Measurements from ENCODE around the gene SMIM35. TPM values are rescaled to one million over a fixed set of nuclear protein-coding genes. Genes with fewer than 3 reads are reported as not detected.

SMIM35 gene
- polyA plus RNA-seq, 1 of the 3 experiments (the other 2 are of a cell fraction), result not detected

DNA sequence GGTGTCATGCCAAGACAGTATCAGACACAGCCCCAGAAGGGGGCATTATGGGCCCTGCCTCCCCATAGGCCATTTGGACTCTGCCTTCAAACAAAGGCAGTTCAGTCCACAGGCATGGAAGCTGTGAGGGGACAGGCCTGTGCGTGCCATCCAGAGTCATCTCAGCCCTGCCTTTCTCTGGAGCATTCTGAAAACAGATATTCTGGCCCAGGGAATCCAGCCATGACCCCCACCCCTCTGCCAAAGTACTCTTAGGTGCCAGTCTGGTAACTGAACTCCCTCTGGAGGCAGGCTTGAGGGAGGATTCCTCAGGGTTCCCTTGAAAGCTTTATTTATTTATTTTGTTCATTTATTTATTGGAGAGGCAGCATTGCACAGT, 85.9 kb downstream of the SMIM35 start:
- H3K27me3 ChIP-seq (ENCODE audit: insufficient read depth), result no peaks in the 10 kb centered on the region
- ChIA-PET POLR2A (no interaction called here), CTCF (interaction anchor here (1.1 to 1.6 kb wide), 3 partner anchors 52 to 54 kb away, joined by 3 to 8 read pairs (median 4); no protein-coding TSS in a partner anchor)
- H3K4me1 ChIP-seq (ENCODE audit: control insufficient read depth in 1 of 2, insufficient read depth in 2 of 2, low read depth in 1 of 2, low read length in 1 of 2), result no peaks in the 10 kb centered on the region
- no peak overlapping the region for H3K9ac ChIP-seq
- no peaks in the 10 kb centered on the region for H4K20me1 ChIP-seq (ENCODE audit: insufficient read depth)
- H3K4me3 ChIP-seq (ENCODE audit: low read depth in 2 of 2, low read length in 1 of 2), result no peak overlapping the region
- WGBS (ENCODE audit: low lambda C conversion rate), result no CpG with 5 or more reads among the region's 1 CpG
- H3K4me2 ChIP-seq, result no peak overlapping the region
- H3F3A ChIP-seq (replicated peaks; ENCODE audit: insufficient read depth), result no peaks in the 10 kb centered on the region
- H3K27ac ChIP-seq (ENCODE audit: low read depth in 2 of 2, low read length in 1 of 2), result no peak overlapping the region
- H3K9me3 ChIP-seq, result no peaks in the 10 kb centered on the region
- no peaks in the 10 kb centered on the region for H3K9me2 ChIP-seq
- TF ChIP-seq MXI1 (IDR thresholded peaks at IDR 0.05; ENCODE audit: low read depth, low read length) (no peak), RCOR1 (IDR thresholded peaks at IDR 0.05; ENCODE audit: low read length) (no peak), GABPA (IDR thresholded peaks at IDR 0.05; ENCODE audit: low read depth) (no peak), POLR2AphosphoS5 (IDR thresholded peaks at IDR 0.05; ENCODE audit: low read depth, low read length) (no peak), SIN3A (IDR thresholded peaks at IDR 0.05; ENCODE audit: borderline replicate concordance, low read depth, low read length) (no peak), FOXJ3 (CRISPR knock-in tag; IDR thresholded peaks at IDR 0.05) (no peak), GATA2 (CRISPR knock-in tag; IDR thresholded peaks at IDR 0.05) (no peak), TEAD4 (IDR thresholded peaks at IDR 0.05; ENCODE audit: borderline replicate concordance, insufficient read depth) (no peak), RFX5 (IDR thresholded peaks at IDR 0.05; ENCODE audit: low read length) (no peak), SMC3 (IDR thresholded peaks at IDR 0.05; ENCODE audit: low read depth, low read length) (no peak)
- TF ChIP-seq, protein P1, sequence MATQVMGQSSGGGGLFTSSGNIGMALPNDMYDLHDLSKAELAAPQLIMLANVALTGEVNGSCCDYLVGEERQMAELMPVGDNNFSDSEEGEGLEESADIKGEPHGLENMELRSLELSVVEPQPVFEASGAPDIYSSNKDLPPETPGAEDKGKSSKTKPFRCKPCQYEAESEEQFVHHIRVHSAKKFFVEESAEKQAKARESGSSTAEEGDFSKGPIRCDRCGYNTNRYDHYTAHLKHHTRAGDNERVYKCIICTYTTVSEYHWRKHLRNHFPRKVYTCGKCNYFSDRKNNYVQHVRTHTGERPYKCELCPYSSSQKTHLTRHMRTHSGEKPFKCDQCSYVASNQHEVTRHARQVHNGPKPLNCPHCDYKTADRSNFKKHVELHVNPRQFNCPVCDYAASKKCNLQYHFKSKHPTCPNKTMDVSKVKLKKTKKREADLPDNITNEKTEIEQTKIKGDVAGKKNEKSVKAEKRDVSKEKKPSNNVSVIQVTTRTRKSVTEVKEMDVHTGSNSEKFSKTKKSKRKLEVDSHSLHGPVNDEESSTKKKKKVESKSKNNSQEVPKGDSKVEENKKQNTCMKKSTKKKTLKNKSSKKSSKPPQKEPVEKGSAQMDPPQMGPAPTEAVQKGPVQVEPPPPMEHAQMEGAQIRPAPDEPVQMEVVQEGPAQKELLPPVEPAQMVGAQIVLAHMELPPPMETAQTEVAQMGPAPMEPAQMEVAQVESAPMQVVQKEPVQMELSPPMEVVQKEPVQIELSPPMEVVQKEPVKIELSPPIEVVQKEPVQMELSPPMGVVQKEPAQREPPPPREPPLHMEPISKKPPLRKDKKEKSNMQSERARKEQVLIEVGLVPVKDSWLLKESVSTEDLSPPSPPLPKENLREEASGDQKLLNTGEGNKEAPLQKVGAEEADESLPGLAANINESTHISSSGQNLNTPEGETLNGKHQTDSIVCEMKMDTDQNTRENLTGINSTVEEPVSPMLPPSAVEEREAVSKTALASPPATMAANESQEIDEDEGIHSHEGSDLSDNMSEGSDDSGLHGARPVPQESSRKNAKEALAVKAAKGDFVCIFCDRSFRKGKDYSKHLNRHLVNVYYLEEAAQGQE (IDR thresholded peaks at IDR 0.05; ENCODE audit: low read depth, low read length), result no peak
- no peaks in the 10 kb centered on the region for H3K36me3 ChIP-seq (replicated peaks in 1 of 2; ENCODE audit: control insufficient read depth in 1 of 2, insufficient read depth in 2 of 2, low read length in 1 of 2)
- no peak for DNase-seq
- H3K79me2 ChIP-seq (ENCODE audit: insufficient read depth), result no peaks in the 10 kb centered on the region
- no peak overlapping the region for H2AFZ ChIP-seq (ENCODE audit: low read depth)

DNA sequence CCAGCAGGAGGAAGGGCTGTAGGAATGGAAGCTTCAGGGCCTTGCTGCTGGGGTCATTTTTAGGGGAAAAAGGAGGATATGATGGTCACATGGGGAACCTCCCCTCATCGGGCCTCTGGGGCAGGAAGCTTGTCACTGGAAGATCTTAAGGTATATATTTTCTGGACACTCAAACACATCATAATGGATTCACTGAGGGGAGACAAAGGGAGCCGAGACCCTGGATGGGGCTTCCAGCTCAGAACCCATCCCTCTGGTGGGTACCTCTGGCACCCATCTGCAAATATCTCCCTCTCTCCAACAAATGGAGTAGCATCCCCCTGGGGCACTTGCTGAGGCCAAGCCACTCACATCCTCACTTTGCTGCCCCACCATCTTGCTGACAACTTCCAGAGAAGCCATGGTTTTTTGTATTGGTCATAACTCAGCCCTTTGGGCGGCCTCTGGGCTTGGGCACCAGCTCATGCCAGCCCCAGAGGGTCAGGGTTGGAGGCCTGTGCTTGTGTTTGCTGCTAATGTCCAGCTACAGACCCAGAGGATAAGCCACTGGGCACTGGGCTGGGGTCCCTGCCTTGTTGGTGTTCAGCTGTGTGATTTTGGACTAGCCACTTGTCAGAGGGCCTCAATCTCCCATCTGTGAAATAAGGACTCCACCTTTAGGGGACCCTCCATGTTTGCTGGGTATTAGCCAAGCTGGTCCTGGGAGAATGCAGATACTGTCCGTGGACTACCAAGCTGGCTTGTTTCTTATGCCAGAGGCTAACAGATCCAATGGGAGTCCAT, 86.5 kb downstream of the SMIM35 start:
- Histone ChIP-seq H3K9ac (no peak overlapping the region), H3F3A (replicated peaks; ENCODE audit: insufficient read depth) (no peaks in the 10 kb centered on the region), H4K20me1 (ENCODE audit: insufficient read depth) (no peaks in the 10 kb centered on the region), H3K36me3 (replicated peaks in 1 of 2; ENCODE audit: control insufficient read depth in 1 of 2, insufficient read depth in 2 of 2, low read length in 1 of 2) (no peaks in the 10 kb centered on the region), H3K4me1 (ENCODE audit: control insufficient read depth in 1 of 2, insufficient read depth in 2 of 2, low read depth in 1 of 2, low read length in 1 of 2) (no peaks in the 10 kb centered on the region), H3K27me3 (ENCODE audit: insufficient read depth) (no peaks in the 10 kb centered on the region), H3K4me2 (no peak overlapping the region), H3K9me2 (no peaks in the 10 kb centered on the region), H3K9me3 (no peaks in the 10 kb centered on the region), H3K4me3 (ENCODE audit: low read depth in 2 of 2, low read length in 1 of 2) (no peak overlapping the region), H3K79me2 (ENCODE audit: insufficient read depth) (no peaks in the 10 kb centered on the region), H3K27ac (ENCODE audit: low read depth in 2 of 2, low read length in 1 of 2) (no peak overlapping the region), H2AFZ (ENCODE audit: low read depth) (no peak overlapping the region)
- WGBS (ENCODE audit: low lambda C conversion rate), result 30% methylated on average over 4 of the region's 4 CpGs
- ChIA-PET CTCF (interaction anchor here (1.0 to 1.6 kb wide), 2 partner anchors 53 to 54 kb away, joined by 3 to 4 read pairs; no protein-coding TSS in a partner anchor), POLR2A (no interaction called here)
- no peak for DNase-seq
- TF ChIP-seq, protein P2, sequence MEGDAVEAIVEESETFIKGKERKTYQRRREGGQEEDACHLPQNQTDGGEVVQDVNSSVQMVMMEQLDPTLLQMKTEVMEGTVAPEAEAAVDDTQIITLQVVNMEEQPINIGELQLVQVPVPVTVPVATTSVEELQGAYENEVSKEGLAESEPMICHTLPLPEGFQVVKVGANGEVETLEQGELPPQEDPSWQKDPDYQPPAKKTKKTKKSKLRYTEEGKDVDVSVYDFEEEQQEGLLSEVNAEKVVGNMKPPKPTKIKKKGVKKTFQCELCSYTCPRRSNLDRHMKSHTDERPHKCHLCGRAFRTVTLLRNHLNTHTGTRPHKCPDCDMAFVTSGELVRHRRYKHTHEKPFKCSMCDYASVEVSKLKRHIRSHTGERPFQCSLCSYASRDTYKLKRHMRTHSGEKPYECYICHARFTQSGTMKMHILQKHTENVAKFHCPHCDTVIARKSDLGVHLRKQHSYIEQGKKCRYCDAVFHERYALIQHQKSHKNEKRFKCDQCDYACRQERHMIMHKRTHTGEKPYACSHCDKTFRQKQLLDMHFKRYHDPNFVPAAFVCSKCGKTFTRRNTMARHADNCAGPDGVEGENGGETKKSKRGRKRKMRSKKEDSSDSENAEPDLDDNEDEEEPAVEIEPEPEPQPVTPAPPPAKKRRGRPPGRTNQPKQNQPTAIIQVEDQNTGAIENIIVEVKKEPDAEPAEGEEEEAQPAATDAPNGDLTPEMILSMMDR (IDR thresholded peaks at IDR 0.05), result no peak
- TF ChIP-seq, protein P3, sequence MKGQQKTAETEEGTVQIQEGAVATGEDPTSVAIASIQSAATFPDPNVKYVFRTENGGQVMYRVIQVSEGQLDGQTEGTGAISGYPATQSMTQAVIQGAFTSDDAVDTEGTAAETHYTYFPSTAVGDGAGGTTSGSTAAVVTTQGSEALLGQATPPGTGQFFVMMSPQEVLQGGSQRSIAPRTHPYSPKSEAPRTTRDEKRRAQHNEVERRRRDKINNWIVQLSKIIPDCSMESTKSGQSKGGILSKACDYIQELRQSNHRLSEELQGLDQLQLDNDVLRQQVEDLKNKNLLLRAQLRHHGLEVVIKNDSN (IDR thresholded peaks at IDR 0.05; ENCODE audit: borderline replicate concordance, low read depth), result no peak
- TF ChIP-seq FOSL2 (IDR thresholded peaks at IDR 0.05; ENCODE audit: borderline replicate concordance, low read depth) (no peak), JUND (IDR thresholded peaks at IDR 0.05) (no peak), TCF12 (IDR thresholded peaks at IDR 0.05) (no peak), RAD21 (IDR thresholded peaks at IDR 0.05; ENCODE audit: low read length) (no peak)
- TF ChIP-seq, protein P4, sequence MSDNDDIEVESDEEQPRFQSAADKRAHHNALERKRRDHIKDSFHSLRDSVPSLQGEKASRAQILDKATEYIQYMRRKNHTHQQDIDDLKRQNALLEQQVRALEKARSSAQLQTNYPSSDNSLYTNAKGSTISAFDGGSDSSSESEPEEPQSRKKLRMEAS (IDR thresholded peaks at IDR 0.05; ENCODE audit: low read depth), result no peak
- TF ChIP-seq, protein P5, sequence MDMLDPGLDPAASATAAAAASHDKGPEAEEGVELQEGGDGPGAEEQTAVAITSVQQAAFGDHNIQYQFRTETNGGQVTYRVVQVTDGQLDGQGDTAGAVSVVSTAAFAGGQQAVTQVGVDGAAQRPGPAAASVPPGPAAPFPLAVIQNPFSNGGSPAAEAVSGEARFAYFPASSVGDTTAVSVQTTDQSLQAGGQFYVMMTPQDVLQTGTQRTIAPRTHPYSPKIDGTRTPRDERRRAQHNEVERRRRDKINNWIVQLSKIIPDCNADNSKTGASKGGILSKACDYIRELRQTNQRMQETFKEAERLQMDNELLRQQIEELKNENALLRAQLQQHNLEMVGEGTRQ (IDR thresholded peaks at IDR 0.05; ENCODE audit: borderline replicate concordance, low read depth, low read length), result no peak

All from SK-N-SH (cell line).